ENCODE results near the gene COMT. TPM values are rescaled to one million over a fixed set of nuclear protein-coding genes. Genes with fewer than 3 reads are reported as not detected.

Gene COMT
- total RNA-seq, 4 donors from 2014 or later: 154 to 255 (median 223) TPM

GRCh38 chr22:19913337-19913936, 28.1 kb upstream of the COMT start:
- no peaks in the 10 kb centered on the region for H3K4me1 ChIP-seq
- intact Hi-C loops (cut with DNase I; ENCODE audit: low total_unique reads) (no loop called here), in situ Hi-C loops (cut with MboI; ENCODE audit: low sequenced_read_pairs in 4 of 4) (loop anchor here in 1 of 4 donors (5.0 kb wide), 1 partner anchor 181 kb away; no protein-coding TSS in a partner anchor)
- TF ChIP-seq CTCF (IDR thresholded peaks at IDR 0.05 in 4 of 5, conservative IDR thresholded peaks at IDR 0.05 in 1 of 5): no peak
- no peak for TF ChIP-seq POLR2A (IDR thresholded peaks at IDR 0.05)
- H3K4me3 ChIP-seq: no peak overlapping the region
- H3K9me3 ChIP-seq: no peaks in the 10 kb centered on the region
- H3K36me3 ChIP-seq: peaks cover 0 to 51% of the 10 kb centered on the region in 2 donors
- no peaks in the 10 kb centered on the region for H3K27me3 ChIP-seq
- ATAC-seq (no peak), DNase-seq (no peak)
- no peak overlapping the region for H3K27ac ChIP-seq

GRCh38 chr22:19914201-19914943, 27.2 kb upstream of the COMT start:
- TF ChIP-seq CTCF (IDR thresholded peaks at IDR 0.05 in 4 of 5, conservative IDR thresholded peaks at IDR 0.05 in 1 of 5): no peak
- no peak for TF ChIP-seq POLR2A (IDR thresholded peaks at IDR 0.05)
- Histone ChIP-seq H3K27me3 (no peaks in the 10 kb centered on the region), H3K4me3 (no peak overlapping the region), H3K4me1 (no peaks in the 10 kb centered on the region), H3K36me3 (peaks cover 0 to 54% of the 10 kb centered on the region in 2 donors), H3K27ac (no peak overlapping the region), H3K9me3 (no peaks in the 10 kb centered on the region)
- DNase-seq: no peak
- in situ Hi-C loops (cut with MboI; ENCODE audit: low sequenced_read_pairs in 4 of 4): loop anchor here in 1 of 4 donors (5.0 kb wide), 1 partner anchor 182 kb away; no protein-coding TSS in a partner anchor
- ATAC-seq: no peak
- intact Hi-C loops (cut with DNase I; ENCODE audit: low total_unique reads): no loop called here

- intact Hi-C loops (cut with DNase I; ENCODE audit: low total_unique reads) (no loop called here), in situ Hi-C loops (cut with MboI; ENCODE audit: low sequenced_read_pairs in 4 of 4) (no loop called here)
- Histone ChIP-seq H3K4me3 (no peak overlapping the region), H3K27me3 (no peaks in the 10 kb centered on the region), H3K27ac (peak overlapping the region in 3 of 4 donors; percentile 62 to 80 (median 77)), H3K9me3 (no peaks in the 10 kb centered on the region), H3K4me1 (no peaks in the 10 kb centered on the region), H3K36me3 (peaks cover 0 to 54% of the 10 kb centered on the region in 2 donors)
- ATAC-seq (no peak), DNase-seq (no peak)
- no peak for TF ChIP-seq CTCF (IDR thresholded peaks at IDR 0.05 in 4 of 5, conservative IDR thresholded peaks at IDR 0.05 in 1 of 5)
- no peak for TF ChIP-seq POLR2A (IDR thresholded peaks at IDR 0.05)
Observed at GRCh38 chr22:19915287-19915954, 26.2 kb upstream of the COMT start.

- ATAC-seq (peak; percentile 68 to 89), DNase-seq (peak in 1 of 2 donors; percentile 84)
- Histone ChIP-seq H3K9me3 (no peaks in the 10 kb centered on the region), H3K27me3 (no peaks in the 10 kb centered on the region), H3K4me3 (no peak overlapping the region), H3K4me1 (no peaks in the 10 kb centered on the region), H3K27ac (peak overlapping the region in 3 of 4 donors; percentile 62 to 80 (median 77)), H3K36me3 (peaks cover 0 to 54% of the 10 kb centered on the region in 2 donors)
- intact Hi-C loops (cut with DNase I; ENCODE audit: low total_unique reads): loop anchor here (2.0 kb wide), 1 partner anchor 31 kb away; no protein-coding TSS in a partner anchor
- in situ Hi-C loops (cut with MboI; ENCODE audit: low sequenced_read_pairs in 4 of 4): no loop called here
- no peak for TF ChIP-seq CTCF (IDR thresholded peaks at IDR 0.05 in 4 of 5, conservative IDR thresholded peaks at IDR 0.05 in 1 of 5)
- TF ChIP-seq POLR2A (IDR thresholded peaks at IDR 0.05): no peak
Observed at GRCh38 chr22:19916006-19916405, 25.6 kb upstream of the COMT start.
